Thoracic aorta (tissue), 2 donors: ENCODE measurements around the gene CCR6. TPM values are rescaled to one million over a fixed set of nuclear protein-coding genes. Genes with fewer than 3 reads are reported as not detected.

Source experiments
- ATAC-seq: fragments of 150-250 bp; one replicate; pipeline ENCODE4 v1.8.0; 2017; ENCODE audit warnings: low read depth; ENCODE audit not compliant: insufficient number of reproducible peaks, low FRiP score
- DNase-seq: peaks from one replicate; pipeline ENCODE4 v3.0.0-alpha.2; 2020; ENCODE audit warnings: low spot score
- H3K27ac ChIP-seq, 2 donors: fragments of 200-600 bp; sonication (generic); 1 replicate in 1 of 2; 2 replicates in 1 of 2; pipeline ENCODE4 v1.5.1; 2016; ENCODE audit warnings: mild to moderate bottlenecking in 2 of 2, moderate library complexity in 2 of 2
- H3K27me3 ChIP-seq: fragments of 200-600 bp; sonication (generic); replicated peaks from 2 replicates; pipeline ENCODE4 v1.6.0; 2016; ENCODE audit warnings: mild to moderate bottlenecking; ENCODE audit not compliant: insufficient read depth
- H3K36me3 ChIP-seq: fragments of 200-600 bp; sonication (generic); one replicate; pipeline ENCODE4 v1.5.1; 2016
- H3K4me1 ChIP-seq, 2 donors: fragments of 200-600 bp; sonication (generic); 1 replicate in 1 of 2; 2 replicates in 1 of 2; pipeline versions ENCODE4 v1.5.1 to v1.6.0; 2016; ENCODE audit warnings: low read depth in 2 of 2, mild to moderate bottlenecking in 1 of 2; ENCODE audit not compliant: control insufficient read depth in 1 of 2
- H3K4me3 ChIP-seq: fragments of 200-600 bp; sonication (generic); 2 replicates; pipeline ENCODE4 v1.5.1; 2016; ENCODE audit warnings: mild to moderate bottlenecking
- H3K9me3 ChIP-seq: fragments of 200-600 bp; sonication (generic); 2 replicates; pipeline ENCODE4 v1.5.1; 2016
- total RNA-seq, 2 donors: library from RNA; depleted of rRNA; stranded (reverse); fragments of >200 nt; gene quantifications; one replicate each; pipeline versions ENCODE4 v1.1.0 to v1.2.3, GENCODE V29; 2016
- TF ChIP-seq, protein P1 (sequence below): fragments of 200-600 bp; sonication (generic); IDR thresholded peaks from one replicate; pipeline ENCODE4 v1.5.1; 2019; ENCODE audit warnings: antibody characterized with exemption

Gene CCR6
- total RNA-seq, 2 donors from 2014 or later, result not detected

DNA sequence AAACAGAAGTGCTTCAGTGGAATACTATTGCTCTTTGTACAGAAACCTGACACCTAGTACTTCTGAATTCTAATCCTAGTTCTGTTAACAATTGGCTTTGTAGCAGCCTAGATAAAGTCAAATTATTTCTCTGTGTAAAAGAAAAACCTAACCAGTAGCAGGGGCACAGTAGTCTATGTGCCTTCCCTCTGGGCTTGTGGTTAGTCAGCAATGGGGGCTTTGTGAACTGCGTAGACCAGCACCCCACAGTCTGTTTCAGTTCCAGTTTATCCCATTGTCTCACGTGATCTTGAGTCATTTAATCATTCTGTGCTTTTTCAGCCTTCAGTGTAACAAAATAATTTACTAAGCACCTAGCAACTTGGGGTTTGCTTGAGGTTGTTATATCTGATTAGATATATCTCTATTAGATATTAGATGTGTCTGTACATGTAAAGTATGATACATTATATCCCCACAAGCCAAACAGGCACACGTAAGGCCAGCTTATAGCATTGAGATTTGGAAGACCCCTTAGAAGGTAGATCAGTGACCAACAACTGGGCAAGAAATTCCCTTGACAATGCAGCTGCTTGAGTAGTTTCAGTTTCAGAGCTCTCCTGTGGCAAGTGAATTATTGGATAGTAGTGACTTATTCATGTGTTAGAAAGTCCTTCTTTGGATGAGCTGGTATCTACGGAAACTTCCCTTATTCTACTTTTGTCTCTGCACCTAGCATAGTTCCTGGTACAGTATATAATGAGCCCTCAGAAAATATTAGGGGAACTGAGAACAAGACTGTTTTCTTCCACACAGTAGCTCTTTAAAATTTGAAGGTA is 27.9 kb upstream of the CCR6 start:
- TF ChIP-seq, protein P1, sequence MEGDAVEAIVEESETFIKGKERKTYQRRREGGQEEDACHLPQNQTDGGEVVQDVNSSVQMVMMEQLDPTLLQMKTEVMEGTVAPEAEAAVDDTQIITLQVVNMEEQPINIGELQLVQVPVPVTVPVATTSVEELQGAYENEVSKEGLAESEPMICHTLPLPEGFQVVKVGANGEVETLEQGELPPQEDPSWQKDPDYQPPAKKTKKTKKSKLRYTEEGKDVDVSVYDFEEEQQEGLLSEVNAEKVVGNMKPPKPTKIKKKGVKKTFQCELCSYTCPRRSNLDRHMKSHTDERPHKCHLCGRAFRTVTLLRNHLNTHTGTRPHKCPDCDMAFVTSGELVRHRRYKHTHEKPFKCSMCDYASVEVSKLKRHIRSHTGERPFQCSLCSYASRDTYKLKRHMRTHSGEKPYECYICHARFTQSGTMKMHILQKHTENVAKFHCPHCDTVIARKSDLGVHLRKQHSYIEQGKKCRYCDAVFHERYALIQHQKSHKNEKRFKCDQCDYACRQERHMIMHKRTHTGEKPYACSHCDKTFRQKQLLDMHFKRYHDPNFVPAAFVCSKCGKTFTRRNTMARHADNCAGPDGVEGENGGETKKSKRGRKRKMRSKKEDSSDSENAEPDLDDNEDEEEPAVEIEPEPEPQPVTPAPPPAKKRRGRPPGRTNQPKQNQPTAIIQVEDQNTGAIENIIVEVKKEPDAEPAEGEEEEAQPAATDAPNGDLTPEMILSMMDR, result no peak
- H3K27me3 ChIP-seq, result no peaks in the 10 kb centered on the region
- H3K36me3 ChIP-seq, result no peaks in the 10 kb centered on the region
- H3K4me3 ChIP-seq, result no peak overlapping the region
- no peaks in the 10 kb centered on the region for H3K4me1 ChIP-seq
- ATAC-seq, result no peak
- H3K9me3 ChIP-seq, result no peaks in the 10 kb centered on the region
- DNase-seq, result no peak
- H3K27ac ChIP-seq, result no peak overlapping the region

DNA sequence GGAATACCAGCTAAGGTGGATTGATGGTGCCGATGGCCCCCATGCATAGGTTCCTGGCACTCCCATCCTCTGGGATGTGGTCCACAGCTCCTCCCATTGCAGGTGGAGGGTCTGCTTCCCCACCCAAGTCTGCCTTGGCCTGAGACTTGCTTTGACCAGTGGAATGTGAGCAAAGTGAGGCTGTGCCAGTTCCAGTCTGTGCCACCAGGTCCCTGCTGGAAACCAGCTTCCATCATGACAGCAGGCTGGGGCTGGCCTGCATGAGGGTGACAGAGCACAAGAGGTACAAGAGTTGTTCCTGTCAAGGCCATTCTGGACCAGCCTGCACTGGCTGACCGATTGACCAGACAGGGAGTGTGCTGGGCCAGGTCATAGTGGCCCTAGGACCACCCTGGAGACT is 27.0 kb upstream of the CCR6 start:
- TF ChIP-seq, protein P1, result no peak
- Histone ChIP-seq H3K27me3 (no peaks in the 10 kb centered on the region), H3K9me3 (no peaks in the 10 kb centered on the region), H3K4me1 (no peaks in the 10 kb centered on the region), H3K36me3 (no peaks in the 10 kb centered on the region), H3K4me3 (no peak overlapping the region), H3K27ac (no peak overlapping the region)
- no peak for ATAC-seq
- DNase-seq, result no peak

DNA sequence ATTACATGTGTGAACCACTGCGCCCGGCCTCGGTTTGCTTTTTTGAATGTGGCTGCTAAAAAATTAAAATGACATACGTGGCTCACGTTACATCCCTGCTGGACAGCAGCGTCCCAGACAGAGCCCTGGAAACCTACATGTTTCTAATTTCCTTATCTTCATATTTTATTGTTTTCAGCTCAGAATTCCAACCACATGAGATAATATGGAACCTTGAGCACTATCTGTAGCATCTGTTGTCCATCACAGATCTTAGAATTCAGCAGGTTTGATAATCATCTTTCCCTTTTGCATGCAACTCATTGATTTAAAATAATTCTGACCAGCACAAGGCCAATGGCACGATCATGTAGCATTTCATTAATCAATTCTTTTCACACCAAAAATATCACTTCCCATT is 25.9 kb upstream of the CCR6 start:
- TF ChIP-seq, protein P1, result no peak
- no peaks in the 10 kb centered on the region for H3K36me3 ChIP-seq
- no peak for DNase-seq
- H3K27me3 ChIP-seq, result no peaks in the 10 kb centered on the region
- H3K27ac ChIP-seq, result no peak overlapping the region
- no peaks in the 10 kb centered on the region for H3K9me3 ChIP-seq
- H3K4me1 ChIP-seq, result no peaks in the 10 kb centered on the region
- no peak overlapping the region for H3K4me3 ChIP-seq
- no peak for ATAC-seq

DNA sequence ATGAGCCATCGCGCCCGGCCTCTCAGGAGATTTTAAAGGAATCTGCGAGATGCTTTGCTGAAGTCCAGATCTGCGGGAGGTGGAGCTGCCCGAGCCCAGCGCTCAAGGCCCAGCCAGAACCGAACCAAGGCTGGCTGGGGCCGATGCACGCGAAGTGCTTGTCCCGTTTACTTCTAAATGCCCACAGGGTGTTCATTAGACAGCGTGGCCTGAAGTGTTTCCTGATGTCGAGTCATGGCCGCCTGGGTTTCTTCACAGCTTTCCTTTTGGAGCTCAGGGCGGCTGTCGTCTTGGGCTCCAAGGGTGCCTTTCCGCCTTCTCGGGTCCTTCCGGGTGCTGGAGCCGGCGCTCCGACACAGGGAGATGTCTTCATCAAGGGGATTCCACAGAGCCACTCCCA is 25.1 kb upstream of the CCR6 start:
- H3K4me1 ChIP-seq, result no peaks in the 10 kb centered on the region
- TF ChIP-seq, protein P1, result no peak
- no peaks in the 10 kb centered on the region for H3K27me3 ChIP-seq
- H3K36me3 ChIP-seq, result no peaks in the 10 kb centered on the region
- no peaks in the 10 kb centered on the region for H3K9me3 ChIP-seq
- ATAC-seq, result no peak
- no peak overlapping the region for H3K27ac ChIP-seq
- no peak for DNase-seq
- no peak overlapping the region for H3K4me3 ChIP-seq

DNA sequence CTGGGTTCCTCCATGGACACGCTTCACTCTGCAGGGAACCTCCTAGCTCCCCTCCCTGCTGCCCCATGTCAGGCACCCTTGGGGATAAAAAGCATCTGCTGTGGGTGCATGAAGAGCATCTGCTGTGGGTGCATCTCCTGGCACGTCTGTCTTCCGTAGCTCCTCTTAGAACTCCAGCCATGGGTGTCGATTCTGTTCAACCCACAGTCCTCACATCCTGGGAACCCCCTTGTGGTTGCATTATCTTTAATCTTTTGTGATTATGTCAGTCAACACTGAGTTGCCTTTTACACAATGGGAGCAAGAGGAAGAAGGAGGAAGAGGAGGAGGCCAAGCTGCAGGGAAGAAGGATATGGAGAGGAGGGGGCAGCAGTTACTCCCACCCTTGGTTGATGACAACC is 24.1 kb upstream of the CCR6 start:
- H3K4me3 ChIP-seq, result no peak overlapping the region
- no peaks in the 10 kb centered on the region for H3K27me3 ChIP-seq
- no peaks in the 10 kb centered on the region for H3K4me1 ChIP-seq
- TF ChIP-seq, protein P1, result no peak
- H3K27ac ChIP-seq, result no peak overlapping the region
- DNase-seq (no peak), ATAC-seq (no peak)
- H3K36me3 ChIP-seq, result no peaks in the 10 kb centered on the region
- H3K9me3 ChIP-seq, result no peaks in the 10 kb centered on the region
